ENCODE measurements around the gene SLC9A8.
"Not testable (repeated sequence)": the region's sequence is repeated elsewhere in the genome, so short reads cannot be mapped to it uniquely, and the experiment has no call there.

The SLC9A8 gene

DNA sequence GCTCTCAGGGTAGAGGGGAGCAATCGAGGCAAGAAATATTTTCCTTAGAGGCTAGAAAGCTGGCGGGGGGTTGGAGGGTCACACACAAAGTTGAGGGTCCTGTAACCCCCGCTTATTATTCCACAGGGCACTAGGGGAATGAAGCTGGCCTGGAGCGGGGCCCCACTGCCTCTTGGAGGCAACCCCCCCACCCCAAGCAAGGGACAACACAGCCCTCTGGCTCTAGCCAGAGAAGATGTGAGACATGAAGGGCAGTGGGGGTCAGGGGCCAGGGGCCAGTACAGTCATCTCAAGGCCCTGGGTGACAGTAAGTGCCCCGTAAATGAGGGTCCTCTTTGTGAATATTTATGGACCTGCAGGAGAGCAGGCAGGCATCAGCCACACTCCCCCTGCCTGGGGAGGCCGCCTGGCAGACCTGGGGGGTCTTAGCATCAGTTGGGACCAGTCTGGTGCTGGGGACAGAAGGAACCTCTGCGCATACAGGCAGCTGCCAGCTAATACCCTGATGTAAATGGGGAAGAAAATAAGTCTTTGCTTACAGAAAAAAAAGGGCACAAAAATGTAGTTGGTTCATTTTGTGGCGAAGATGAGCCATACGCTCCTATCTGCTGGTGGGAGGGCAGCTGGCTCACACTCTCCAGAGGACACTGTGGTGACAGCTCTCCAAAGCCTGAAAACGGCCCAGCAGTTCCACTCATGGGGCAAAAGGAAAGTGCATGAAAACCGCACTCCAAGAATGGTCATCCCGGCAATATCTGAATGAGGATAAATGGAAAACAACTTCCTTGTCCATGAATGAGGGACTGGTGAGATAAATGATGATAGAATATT is 80.8 kb downstream of the SLC9A8 start:
- no peak for DNase-seq (ENCODE audit: low spot score)

DNA sequence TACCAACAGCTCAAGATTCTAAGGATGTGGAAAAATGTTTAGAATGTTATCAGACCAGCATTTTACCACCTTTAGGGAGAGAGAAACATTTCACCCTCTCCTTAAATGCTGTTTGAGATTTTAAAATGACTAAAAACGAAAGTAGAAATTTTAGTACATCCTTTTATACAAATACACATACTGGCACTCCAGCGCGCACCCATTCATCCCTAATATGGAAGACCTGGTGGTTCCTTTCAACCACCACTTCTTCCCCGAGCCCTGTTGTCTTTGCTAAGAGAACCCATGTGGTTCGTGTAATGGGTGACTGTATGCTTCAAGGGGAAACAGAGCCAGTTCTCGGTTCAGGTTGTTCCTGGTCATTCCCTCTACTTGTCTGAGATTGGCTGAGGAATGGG is 81.4 kb downstream of the SLC9A8 start:
- DNase-seq (ENCODE audit: low spot score), result no peak

DNA sequence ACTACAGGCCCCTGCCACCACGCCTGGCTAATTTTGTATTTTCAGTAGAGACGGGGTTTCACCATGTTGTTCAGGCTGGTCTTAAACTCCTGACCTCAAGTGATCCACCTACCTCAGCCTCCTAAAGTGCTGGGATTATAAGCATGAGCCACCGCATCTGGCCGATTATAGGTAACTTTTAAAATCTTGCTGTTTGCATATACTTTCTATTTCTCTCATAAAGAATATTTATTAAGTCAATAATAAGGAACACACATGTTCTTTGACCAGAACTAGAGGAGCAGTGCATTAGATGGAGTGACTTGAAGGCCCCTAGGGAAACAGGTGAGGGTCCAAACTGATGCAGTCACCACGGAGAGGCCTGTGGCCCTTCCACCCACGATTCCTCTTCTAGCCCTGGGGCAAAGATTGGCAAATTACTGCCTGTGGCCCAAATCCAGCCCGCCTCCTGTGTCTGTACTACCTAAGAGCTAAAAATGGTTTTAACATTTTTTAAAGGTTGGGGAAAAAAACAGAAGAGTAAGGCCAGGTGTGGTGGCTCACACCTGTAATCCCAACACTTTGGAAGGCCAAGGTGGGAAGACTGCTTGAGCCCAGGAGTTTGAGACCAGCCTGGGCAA is 83.0 kb downstream of the SLC9A8 start:
- DNase-seq (ENCODE audit: low spot score), result not testable (repeated sequence)

DNA sequence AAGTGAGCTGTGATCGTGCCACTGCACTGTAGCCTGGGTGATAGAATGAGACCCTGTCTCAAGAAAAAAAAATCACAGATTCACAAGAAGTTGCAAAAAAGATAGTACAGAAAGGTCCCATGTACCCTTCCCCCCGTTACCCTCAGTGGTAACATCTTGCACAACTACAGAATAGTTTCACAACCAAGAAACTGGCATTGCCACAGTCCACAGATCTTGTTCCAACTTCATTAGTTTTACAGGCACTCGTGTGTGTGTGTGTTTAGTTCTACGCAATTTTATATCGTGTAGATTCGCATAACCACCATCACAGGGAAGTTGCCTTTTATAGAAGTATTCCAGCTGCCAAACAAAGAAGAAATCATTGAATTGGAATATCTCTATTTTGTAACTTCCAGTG is 83.6 kb downstream of the SLC9A8 start:
- DNase-seq (ENCODE audit: low spot score), result no peak

DNA sequence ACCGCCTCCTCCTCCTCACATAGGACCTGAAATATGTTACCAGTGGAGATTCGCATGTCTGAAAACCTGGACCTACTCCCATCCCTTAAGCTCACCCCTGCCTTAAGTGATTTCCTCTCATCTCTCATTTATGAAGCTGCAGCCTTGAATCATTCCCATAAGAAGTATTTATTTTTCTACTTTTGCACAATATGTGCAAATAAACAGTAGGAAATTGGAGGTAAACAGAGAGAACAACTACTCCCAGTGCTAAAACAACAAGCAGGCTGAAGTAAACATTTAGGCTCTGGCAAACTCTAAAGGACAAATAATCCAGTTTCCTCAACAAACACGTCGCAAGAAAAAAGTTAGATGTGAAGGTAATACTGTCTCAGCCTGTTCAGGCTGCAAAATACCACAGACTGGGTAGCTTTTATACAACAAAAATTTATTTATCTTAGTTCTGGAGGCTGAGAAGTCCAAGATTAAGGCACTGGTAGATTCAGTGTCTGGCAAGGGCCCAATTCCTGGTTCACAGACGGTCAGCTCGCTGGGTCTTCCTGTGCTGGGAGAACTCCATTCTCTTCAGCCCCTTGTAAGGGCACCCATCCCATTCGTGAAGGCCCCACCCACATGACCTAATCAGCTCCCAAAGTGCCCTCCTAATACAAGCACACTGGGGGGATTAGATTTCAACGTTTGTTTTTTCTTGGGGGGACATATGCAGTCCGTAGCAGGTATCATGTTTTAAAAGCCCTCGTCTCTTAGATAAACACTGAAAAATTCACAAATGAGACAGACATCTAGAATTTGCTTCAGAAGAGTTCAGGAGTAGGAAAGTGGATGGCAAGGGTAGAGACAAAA is 87.1 kb downstream of the SLC9A8 start:
- DNase-seq (ENCODE audit: low spot score), result no peak

DNA sequence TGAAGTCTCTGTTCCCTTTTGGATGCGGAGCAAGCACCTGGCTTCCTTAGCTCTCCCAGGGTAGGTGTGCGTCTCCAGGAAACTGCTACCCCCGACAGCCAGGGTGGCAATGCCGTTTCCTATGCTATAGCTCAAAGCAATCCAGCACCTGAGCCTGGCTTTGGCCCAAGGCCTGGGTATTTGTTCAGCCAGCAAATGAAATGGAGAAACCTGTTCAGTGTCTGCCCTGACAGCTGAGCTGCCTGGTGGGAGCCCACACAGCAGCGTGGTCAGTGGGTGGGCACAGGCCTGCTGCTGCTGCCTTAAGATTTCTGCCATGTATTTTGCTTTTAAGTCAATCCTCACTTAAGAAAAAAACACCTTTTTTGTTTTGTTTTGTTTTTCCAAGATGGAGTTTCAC is 89.0 kb downstream of the SLC9A8 start:
- no peak for DNase-seq (ENCODE audit: low spot score)

DNA sequence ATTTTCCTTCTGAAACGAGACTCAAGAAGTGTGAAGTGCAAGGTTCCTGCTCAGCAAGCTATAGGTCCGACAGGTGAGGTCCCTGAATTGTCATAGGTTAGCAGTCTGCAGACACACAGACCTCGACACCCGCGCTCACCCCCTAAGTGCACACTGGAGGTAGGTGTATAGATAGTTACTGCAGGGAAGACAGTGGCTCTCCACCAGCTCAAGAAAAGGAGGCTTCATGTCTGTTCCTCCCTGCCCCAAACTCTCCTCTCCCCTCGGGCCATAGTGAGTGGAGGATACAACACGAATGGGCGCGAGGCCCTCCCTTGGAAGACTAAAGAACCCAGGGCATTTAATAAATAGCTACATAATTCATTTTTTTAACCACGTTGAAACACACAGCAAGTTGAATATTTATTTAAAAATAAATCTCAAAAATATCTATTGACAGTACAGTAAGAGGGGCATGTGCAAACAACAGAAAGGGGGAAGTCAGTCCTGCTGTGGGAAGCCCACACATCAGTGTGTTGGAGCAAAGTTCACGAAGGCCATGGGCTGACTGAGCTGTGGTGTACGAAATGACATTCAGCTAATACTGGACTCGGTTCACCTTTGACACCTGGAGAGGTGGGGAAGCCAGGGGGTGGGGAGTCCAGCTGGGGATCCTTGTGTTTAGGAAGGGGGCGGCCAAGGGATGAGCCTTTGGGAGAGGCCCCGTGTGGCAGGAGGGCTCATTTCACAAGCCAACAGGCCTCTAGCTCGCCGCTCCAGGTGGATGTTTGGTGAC is 92.0 kb downstream of the SLC9A8 start:
- no peak for DNase-seq (ENCODE audit: low spot score)

DNA sequence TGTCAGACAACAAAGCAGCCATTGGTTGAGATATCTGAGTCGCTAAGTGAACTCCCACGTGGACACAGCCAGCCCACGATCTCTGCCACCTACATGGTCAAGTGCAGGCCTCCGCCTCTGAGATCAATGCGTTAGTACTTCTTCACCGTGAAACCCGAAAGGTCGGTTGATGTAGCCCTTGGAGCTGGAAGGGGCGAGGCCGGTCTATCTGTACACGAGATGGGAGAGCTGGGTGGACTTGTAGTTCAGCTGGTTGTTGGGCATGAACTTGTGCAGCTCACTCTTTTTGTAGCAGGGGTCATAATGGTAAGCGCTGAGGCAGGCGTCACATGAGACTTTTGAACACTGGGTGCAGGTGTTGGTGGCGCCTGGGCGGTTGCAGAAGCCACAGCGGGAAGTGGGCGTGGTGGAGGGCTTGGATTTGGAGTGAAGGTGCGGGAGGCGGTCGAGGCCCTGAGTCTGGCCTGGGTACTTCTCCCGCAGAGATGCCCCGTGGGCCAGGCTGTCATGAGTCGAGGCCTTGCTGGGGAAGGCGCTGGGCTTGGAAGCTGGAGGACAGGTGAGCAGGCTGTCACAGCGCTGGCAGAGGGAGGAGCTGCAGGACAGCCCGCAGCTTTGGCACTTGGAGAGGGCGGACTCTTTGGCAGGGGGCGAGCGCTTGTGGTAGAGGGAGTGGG is 92.9 kb downstream of the SLC9A8 start:
- DNase-seq (ENCODE audit: low spot score), result no peak

DNA sequence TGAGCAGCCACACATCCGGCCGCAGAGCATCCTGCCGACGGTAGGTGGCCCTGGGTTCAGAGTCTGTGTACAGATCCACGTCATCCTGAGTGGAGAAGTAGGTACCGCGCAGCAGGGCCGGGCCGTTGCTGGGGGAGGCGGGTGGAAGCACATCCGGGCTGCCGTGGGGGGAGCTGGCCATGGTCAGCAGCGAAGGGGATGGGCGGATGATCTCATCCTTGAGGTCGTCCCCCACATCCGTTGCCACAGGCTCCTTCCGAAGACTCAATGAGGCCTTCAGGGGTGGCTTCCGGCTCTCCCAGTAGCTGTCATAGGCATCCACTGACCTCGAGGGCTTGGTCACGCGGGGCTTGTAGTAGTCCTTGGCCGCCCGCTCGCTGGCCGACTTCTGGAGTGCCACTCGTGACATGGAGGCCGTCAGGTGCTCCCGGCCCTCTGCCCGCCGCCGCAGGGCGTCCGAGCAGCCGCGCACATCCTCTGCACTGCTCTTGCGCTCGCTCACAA is 93.5 kb downstream of the SLC9A8 start:
- DNase-seq (ENCODE audit: low spot score), result no peak

DNA sequence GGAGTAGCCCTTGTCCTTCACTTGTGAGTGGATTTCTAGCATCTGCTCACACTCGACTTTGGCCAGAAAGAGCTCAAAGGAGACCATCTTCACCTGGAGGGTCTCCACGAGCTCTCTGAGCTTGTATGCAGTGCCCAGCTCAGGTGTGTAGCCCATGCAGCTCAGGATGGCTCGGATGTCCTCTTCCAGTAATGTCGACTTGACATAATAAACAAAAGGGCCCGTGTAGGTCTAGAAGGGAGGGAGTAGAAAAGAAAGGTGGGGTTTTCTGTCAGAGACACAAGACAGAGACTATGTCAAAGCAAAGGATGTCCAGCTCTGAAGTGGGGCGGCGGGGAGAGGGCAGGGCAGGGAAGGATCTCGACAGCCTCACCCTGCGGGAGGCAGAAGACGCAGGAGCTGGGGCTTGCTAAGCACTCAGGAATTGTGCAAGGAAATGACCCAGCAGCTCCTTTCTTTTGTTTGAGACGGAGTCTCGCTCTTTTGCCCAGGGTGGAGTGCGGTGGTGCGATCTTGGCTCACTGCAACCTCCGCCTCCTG is 94.1 kb downstream of the SLC9A8 start:
- DNase-seq (ENCODE audit: low spot score), result no peak

DNA sequence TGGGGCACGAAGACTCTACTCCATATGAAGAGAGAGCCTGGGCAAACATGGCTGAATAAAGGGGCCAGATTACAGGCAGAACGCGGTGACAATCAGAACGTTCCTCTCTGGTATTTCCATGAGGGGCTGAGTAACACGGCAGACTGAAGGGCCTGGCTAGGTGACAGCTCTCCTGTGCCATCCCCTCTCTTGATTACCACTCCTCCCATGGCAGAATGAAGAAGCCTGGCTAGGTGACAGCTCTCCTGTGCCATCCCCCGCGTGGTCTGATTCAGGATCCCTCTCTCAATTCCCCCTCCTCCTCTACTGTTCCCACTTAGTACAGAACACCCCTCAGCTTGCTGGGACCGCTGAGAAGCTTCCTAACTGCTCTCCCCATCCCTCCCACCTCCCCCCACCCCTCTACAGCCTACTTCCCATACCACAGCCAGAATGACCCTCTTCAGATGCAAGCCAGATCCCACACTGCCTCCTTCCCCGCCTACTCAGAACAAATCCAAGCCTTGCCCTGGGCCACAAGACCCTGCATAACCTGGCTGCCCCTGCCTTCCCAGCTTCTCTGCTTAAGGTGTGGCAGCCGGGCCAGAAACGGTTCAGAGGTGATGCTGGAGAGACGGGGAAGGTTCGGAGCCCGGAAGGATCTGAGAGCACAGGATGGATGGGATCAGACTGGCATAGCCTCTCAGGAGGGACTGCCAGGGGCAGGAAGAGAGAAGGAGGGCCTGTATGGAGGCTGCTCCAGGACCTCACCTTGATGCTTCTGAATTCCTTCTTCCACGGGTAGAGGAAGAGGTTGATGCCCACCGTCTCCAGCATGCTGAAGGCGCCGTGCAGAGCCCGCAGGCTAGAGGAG is 95.0 kb downstream of the SLC9A8 start:
- no peak for DNase-seq (ENCODE audit: low spot score)

DNA sequence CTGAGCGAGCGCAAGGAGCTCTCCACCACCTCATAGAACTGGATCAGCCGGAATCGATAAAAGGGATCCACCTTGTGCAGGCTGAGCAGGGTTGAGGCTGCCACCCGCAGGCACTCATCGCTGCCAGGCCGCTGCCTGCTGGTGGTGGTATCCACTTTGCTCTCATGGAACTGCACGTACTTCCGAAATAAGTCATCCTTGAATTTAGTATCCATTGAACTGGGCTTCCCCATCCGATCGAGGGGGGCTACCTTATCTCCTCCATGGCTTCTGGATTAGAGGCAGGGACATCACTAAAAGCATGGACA is 95.6 kb downstream of the SLC9A8 start:
- DNase-seq (ENCODE audit: low spot score), result no peak

DNA sequence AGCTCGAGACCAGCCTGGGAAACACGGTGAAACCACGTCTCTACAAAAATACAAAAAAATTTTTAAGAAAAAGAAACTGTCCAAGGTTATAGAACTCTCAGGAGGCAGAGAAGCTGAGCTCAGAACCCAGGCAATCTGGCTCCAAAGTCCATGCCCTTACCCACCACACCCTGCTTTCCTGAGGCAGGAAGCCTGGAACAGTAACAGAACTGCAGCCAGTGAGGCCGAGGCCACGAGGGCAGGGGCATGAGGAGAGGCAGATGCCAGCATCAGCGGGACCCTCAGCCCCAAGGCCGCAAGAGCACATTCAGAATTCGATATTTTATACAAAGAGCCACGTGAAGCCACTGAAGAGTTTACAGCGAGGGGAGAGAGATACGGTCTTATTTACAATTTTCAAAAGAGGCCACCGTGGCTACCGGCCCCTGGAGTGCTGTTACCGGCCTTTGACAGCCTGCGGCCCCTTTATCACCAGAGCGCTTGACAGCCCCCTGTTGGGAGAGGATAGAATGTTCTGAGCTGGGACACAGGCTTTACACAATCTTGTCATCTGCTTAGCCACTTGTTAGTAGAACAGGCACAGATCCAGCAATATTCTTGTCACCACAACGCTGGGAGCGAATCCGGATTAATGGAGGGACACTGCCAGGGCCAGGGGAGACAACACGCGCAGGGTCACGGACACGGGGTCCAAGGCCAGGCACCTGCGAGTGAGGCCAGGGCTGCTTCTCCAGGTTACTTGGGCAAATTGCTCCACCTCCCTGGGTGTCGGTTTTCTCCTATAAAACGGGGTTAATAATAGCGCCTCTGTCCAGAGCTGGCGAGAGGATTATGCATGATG is 97.1 kb downstream of the SLC9A8 start:
- no peak for DNase-seq (ENCODE audit: low spot score)

DNA sequence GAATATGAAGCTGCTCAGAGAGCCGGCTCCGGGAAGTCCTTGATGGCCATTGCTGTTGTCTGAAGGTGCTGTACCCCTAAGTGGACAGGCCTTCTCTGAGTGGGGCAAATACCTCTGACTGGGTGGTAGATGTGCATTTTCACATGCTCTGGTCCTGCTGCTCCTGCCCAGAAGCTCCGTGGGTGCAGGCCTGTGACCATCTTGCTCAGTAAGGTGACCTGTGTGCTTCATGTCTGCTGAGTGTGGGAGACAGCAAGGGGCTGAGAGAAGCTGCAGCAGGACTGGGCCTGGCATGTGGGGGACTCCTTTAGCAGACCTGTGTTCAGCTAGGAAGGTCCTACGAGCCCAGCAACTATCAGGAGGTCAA is 97.7 kb downstream of the SLC9A8 start:
- no peak for DNase-seq (ENCODE audit: low spot score)

DNA sequence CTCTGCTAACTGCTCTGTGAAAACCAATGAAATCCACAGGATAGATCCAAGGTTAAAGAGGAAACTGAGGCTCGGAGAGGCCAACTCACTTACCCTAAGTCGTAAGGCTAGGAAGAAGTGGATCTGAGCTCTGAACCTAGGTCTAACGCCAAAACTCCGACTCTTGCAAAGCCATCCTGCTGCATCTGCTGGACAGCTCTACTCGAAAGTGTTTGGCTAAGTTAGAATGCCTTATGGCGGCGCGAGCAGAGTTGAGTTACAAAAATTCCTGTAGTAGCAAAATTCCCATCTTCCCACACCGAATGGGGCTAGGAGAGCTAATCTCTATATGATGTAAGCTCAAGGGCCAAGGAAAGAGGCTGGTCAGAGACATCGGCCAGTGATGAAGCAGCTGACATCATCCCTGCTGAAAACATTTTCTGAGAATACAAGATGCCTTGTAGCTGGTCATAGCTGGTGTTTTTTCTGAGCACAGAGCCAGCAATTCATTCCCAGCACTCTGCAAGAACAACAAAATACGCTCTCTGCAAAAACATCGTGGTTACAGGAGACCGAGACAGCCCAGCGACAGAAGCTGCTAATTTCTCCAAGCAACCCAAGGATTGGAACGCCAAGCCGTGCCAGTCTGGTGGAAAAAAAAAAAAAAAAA is 100.9 kb downstream of the SLC9A8 start:
- DNase-seq (ENCODE audit: low spot score), result no peak

DNA sequence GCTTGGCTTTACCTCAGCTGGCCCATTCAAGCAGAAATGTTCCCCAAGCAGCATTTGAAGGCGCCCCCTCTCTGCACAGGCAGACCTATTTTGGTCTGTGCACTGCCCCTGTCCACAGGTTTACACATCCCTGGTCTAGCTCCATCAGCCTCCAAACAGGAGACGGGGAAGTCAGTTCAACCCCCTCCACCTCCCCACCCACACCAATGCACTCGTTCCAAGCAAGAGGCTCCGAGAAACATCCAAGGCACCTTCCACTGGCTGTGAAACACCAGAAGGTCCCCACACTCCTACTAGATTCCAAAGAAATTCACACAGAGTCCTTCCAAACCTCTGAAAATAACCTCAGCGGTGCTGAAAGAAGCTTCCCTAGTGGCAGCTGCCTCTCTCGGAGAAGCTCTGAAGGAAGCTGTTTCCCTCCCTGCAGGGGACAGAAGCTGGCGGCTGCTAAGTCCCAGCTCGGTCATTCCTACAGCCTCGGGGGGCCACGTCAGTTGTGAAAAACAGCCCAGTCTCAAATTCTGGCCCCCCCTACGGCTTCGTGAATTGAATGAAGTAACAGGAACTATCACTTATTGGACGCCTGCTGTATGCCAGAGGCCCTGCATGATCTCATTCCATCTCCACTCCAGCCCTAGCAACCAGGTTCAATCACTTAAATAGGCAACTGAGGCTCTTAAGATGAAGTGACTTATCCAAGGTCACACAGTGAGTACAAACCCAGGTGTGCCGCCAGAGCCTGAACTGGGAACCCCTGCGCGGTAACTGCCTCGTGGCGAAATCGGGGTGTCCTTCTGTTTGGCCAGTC is 101.9 kb downstream of the SLC9A8 start:
- DNase-seq (ENCODE audit: low spot score), result no peak

DNA sequence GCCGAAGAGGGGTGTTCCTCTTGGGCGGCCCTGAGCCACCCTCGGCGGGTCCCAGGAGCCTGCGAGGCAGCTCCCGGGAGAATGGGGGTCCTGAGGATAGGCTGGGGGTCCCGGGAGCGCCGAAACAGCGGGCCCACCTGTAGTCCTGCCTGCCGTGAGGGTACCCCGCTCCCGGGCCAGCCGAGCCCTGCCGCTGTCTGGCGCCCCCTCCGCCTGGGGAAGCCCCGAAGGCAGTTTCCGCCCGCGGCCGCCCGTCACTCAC is 102.4 kb downstream of the SLC9A8 start:
- peak; percentile 23 for DNase-seq (ENCODE audit: low spot score)
